OCI-M2 (cell line): ENCODE data around the gene EEF2KMT.
"Not testable (repeated sequence)": the region's sequence is repeated elsewhere in the genome, so short reads cannot be mapped to it uniquely, and the experiment has no call there.

Source experiments
- DNase-seq: peaks from one replicate; lab custom pipeline; 2025; ENCODE audit not compliant: unreplicated experiment; lab: John Stamatoyannopoulos, UW

EEF2KMT gene

DNA sequence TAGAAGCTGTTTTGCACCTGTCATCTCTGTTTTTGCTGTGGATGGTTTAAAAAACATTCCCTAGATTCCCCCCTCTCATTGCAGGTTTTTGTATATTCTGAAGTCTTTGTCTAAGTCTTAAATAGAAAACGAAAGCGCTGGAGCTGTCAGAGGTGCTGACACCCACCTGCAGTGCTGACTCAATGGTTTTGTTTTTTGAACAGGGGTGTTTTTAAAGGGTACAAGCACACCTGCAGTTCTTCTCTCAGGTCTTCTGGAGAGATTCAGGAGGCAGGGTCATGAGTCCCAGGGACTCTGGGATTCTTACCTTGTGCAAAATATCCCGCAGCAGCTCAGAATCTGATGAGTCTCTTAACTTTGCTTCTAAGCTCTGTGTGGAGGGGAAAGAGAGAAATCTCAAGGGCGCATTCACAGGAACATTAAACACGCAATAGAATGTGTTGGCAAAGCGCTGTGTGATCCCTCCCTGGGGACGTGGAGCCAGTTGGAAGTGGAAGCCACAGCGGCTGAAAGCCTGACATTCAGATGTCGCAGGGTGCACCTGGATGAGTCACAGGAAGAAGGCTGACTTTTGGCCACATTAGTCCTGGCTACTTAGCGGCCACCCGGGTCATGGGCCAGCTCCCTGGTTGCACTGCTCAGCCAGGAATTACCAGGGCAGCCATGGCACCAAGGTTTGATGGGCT is 2.3 kb downstream of the EEF2KMT start:
- not testable (repeated sequence) for DNase-seq

DNA sequence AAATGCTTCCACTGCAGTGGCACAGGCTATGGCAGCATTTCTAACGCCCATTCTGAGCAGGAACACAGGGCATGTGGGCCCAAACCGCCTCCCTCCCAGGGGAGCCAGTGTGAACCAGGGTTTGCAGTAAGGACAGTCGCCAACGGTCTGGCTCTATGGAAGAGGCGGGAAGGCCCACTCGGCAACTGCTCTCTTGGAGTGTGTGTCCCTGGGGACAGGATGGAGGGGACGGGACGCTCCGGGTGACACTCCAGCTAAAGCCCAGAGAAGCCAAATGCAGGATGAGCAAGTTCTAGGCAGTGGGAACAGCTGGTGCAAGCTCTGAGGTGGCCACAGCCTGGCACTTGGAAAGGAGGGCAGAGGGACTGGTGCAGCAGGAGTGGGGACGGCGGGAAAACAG is 3.8 kb downstream of the EEF2KMT start:
- DNase-seq: not testable (repeated sequence)

DNA sequence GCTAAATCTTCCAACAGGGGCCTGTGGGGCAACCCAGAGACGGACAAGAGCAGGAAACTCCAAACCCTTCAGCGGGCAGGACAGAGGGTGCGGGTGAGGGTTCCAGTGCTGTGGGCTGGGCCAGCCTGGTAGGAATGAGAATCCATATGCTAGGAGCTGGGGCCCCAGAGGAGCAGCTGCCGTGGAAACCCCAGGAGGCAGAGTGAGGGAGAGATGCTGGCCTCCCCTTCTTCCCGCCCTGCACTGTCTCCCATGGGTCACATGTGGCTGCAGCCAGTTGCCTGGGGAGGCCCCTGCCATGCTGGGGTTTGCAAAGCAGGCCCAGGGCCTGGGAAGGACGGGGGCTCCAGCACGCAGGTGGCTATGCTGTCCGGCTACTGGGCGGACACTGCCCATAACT is 4.5 kb downstream of the EEF2KMT start:
- not testable (repeated sequence) for DNase-seq

DNA sequence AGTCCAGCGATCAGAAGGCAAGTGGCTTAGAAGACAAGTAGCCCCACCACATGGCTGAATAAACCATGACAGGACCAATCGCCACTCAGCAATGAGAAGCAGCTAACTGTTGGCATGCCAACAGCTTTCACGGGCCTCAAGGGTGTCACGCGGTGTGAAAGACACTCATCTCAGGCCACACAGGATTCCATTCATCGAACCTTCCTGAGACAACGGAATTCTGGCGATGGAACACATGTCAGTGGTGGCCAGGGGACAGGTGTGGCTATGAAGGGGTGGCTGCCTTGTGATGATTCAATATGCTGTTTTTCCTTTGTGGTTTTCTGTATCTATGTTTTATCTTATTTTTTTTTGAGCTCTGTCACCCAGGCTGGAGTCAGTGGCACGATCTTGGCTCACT is 7.0 kb downstream of the EEF2KMT start:
- DNase-seq: not testable (repeated sequence)

DNA sequence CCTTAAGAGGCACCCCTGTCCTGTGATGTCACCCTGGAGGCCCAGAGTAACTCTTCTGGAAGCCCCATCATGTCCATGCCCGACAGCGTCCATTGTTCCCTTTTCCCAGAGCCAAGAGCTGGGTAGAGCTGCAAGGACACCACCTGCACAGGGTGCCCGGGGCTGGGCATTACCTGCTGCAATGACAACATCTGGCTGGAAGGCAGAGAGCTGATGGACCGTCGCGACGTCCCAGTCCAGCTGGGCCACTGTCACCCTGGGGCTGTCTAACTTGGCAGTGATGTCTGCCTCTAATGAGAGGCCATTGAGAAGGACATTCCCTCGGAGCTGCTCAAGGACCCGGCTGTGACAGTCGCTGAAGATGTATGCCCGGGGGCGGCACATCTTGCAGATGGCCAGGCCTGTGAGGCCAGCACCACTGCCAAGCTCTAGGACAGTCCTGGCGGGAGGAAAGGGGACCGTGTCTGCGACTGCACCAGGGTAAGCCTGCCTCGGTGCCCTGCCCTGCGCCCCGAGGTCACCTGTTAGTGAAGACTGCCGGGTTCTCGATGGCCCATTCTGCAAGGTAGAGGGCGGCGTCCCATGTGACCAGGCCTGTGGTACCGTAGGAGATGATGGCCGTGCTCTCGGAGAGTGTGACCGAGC is 7.6 kb downstream of the EEF2KMT start:
- DNase-seq: not testable (repeated sequence)

DNA sequence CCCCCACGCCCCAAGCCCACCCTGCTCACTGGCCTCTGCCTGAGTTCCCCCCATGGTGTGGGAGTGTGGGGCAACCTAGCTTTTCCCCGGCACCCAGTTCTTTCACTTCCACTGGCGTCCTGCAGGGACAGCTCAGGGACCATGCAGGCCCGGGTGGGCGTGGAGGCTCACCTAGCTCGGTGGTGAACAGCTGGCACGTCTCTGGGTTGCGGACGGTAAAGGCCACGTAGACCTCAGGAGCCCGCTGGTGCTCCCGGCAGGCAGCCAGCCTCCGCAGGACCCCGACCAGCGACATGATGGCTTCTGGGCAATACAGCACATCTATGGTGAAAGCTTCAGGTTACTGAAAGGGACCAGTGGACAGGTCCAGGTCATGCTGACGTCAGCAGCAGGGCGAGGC is 8.7 kb downstream of the EEF2KMT start:
- DNase-seq: not testable (repeated sequence)

DNA sequence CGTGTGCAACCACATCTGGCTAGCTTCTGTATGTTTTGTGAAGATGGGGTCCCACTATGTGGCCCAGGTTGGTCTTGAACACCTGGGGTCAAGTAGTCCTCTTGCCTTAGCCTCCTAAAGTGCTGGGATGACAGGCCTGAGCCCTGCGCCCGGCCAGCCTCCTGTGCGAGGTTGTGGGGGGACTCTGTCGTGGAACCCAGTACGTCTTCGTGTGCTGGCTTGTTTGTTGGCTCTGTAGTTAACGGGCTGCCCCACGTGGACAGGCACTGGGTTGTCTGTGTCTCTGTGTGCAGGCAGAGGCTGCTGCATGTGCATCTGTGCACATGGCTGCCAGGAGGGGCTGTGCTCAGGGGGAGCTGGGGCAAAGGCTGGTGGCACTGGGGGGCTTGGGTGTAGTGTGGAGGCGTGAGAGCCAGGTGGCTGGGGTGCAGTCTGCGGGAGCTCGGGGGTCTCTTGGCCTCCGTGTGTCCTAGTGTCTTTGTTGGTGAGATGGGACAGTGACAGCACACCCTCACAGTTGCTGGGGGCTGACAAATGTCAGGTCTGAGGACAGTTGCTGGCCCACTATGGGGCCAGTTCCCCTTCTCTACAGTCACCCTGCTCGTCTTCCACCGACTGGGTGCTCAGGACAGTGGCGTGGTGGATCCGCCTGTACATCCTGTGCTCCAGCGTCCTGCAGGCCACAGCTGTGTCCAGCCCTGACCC is 9.4 kb downstream of the EEF2KMT start:
- DNase-seq: not testable (repeated sequence)

DNA sequence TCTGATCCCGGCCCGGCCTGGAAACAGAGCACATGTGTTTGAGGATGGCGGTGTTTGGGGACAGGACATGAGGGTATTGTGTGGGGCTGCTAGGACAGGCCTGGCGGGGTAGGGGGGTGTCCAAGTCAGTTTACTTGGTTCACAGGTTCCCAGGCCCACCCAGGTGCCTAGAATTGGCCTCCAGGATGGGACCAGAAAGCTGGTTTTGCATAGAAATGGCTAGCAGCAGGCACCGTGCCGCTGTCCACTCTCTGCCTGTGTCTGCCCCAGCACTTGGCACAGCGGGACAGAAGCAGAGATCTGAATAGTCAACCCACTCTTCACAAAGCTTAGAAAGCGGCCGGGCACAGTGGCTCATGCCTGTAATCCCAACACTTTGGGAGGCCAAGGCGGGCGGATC is 11.9 kb downstream of the EEF2KMT start:
- DNase-seq: not testable (repeated sequence)

DNA sequence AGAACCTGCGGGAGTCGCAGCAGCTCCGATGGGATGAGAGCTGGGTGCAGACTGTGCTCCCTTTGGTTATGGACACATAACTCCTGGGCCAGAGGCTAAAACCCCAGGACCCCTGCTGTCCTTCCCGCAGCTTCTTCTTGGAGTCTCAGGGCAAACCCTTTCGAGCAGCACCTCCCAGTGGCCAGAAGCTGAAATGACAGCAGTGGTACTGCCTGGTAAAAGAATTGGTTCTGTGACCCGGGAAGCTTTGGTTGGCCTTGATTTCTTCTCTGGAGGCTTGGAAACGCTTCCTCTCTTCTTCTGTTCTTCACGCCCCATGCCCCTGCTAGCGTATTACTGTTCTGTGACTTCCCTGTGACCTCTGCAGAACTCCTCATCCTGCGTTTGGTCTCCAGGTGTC is 12.8 kb downstream of the EEF2KMT start:
- DNase-seq: not testable (repeated sequence)

DNA sequence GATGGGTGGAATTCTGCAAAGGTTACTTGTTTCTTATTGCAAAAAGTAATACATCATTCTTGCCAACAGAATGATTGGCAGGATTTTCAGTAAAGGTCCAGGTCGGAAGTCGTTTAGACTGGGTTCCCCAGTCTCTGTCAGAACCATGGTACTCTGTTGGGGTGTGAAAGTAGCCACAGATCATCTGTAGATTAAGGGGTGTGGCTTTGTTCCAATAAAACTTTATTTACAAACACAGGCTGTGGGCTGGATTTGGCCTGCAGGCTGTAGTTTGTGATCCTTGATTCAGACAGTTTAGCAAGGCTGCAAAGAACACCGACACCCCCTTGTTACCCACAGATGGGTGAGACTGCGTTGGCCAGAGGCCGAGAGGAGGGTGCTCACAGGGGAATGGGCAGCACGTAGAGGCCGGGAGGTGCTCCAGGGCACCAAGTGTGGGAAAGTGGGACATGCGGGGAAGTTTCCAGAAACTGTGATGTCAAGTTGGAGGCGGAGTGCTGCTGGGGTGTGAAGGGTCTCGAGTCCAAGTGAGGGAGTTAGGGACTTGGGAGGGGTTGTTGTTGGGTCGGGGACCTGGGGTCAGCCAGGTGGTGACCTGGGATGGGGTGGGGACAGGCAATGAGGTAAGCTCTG is 13.4 kb downstream of the EEF2KMT start:
- DNase-seq: not testable (repeated sequence)

DNA sequence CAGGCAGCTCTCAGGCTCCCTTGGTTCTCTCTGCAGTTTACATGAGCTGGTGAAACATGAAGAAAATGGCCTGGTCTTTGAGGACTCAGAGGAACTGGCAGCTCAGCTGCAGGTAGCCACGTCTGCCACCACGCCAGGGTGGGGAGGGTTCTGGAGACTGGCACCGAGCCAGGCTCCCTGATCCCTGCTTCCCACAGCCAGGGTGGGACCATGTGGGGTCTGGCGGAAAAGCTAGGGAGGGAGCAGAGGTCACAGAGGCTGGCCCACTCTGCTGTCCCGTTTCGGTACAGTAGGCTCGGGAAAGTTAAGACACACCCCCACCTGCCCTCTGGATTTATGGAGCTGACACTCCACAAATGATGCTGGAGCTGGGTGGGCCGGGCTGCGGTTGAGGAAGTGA is 13.9 kb downstream of the EEF2KMT start:
- not testable (repeated sequence) for DNase-seq

DNA sequence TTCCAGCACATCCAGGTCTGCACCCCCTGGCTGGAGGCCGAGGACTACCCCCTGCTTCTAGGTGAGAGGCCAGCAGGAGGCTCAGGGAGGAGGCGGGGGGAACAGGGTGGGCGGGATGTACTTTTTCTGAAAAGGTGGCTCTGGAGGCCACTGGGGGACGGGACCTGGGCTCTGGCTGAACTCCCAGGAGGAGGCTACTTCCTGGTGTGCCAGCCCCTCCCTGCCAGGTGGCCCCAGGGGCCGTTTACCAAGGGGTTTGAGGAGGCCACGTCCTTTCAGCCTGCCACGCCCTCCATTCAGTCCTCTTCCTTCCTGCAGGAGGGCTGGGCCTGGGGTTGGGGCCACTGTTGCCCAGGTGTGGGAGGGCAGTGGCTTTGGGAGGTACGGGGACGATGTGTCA is 16.6 kb downstream of the EEF2KMT start:
- DNase-seq: not testable (repeated sequence)

DNA sequence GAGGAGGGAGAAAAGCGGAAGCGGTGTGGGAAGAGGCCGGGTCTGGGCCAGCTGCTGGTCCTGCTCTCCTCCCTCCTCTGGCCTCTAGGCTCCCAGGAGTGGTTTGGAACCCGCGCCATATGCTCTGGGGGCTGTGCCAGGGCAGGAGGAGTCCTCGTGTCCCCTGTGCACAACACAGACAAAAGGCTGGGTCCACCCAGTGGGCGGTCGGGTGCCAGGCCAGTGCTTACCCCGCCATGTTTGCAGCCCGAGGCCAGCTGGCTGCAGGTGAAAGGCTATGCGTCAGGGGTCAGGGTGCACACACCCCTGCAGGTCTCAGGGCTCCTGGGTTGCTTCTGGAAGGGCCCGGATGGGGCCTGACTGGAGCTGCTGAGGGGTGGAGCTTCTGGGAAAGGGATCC is 17.1 kb downstream of the EEF2KMT start:
- not testable (repeated sequence) for DNase-seq

DNA sequence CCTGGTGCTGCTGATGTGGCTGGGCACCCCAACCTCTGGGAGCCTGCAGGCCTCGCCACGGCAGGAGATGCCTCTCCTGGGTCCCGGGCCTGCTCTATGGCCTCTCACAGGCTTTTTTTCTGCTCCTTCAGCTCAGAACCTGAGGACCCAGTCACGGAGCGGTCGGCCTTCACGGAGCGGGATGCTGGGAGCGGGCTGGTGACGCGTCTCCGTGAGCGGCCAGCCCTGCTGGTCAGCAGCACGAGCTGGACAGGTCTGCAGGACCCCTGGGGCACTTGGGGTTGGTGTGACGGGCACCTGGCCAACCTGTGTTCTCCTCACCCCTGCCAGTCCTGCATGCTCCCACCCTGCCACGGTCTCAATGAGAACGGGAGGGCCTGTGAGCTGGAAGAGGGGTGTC is 19.0 kb downstream of the EEF2KMT start:
- DNase-seq: no peak

DNA sequence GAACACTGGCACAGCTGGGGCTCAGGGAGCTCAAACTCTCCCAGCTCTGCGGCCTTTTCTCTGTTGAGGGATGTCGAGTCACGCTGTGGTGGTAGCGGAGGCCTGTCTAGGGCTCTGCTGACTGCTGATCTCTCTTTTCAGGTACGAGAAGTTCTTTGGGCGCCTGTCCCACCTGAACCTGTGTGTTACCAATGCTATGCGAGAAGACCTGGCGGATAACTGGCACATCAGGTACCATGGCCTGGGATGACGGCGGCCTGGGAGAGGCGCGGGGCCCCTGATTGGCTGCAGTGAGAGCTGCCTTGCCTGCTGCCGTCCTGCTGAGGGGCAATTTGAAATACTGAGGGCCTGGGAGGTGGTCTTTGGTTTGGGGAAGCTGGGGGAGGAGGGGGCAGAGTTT is 20.3 kb downstream of the EEF2KMT start:
- no peak for DNase-seq

DNA sequence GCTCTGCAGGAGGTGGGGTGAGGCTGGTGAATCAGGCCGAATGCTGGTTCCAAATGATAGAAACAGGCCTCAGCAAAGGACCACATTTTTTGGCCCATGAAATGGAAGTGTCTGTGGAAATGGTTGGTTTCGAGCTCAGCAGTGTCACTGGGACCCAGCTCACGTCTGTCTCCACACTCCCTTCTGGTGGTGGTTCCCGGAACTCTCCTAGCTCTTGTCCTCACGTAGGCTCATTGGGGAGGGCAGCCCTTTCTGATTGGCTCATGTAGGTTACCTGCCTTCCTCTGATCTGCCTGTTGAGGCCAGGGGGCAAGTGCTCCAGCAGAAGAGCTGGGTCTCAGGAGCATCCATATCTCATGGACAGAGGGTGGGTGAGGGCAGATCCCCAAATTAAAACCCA is 22.0 kb downstream of the EEF2KMT start:
- DNase-seq: no peak

DNA sequence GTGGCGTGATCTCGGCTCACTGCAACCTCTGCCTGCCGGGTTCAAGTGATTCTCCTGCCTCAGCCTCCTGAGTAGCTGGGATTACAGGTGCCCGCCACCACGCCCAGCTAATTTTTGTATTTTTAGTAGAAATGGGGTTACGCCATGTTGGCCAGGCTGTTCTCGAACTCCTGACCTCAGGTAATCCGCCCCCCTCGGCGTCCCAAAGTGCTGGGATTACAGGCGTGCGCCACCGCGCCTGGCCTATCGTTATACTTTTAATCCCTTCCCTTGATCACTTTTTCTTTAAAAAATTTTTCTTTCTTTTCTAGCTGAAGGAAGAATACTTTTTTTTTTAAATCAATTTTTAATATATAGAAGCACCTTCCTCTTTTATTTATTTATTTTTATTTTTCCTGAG is 23.8 kb downstream of the EEF2KMT start:
- DNase-seq: not testable (repeated sequence)

DNA sequence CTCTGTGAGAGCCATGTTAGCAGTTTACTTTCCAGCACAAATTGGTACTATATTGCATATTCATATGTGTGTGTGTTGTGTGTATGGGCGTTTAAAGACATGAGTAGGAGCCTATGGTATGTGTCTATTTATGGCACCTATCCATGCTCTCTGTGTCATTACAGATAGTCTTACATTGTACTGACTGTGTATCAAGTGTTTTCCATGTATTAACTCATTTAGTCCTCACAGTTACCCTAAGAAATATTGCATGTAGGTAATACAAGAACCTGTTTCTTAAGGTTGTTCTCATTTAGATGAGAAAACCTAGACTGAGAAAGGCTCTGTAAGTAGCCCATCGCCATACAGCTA is 24.3 kb downstream of the EEF2KMT start:
- no peak for DNase-seq

DNA sequence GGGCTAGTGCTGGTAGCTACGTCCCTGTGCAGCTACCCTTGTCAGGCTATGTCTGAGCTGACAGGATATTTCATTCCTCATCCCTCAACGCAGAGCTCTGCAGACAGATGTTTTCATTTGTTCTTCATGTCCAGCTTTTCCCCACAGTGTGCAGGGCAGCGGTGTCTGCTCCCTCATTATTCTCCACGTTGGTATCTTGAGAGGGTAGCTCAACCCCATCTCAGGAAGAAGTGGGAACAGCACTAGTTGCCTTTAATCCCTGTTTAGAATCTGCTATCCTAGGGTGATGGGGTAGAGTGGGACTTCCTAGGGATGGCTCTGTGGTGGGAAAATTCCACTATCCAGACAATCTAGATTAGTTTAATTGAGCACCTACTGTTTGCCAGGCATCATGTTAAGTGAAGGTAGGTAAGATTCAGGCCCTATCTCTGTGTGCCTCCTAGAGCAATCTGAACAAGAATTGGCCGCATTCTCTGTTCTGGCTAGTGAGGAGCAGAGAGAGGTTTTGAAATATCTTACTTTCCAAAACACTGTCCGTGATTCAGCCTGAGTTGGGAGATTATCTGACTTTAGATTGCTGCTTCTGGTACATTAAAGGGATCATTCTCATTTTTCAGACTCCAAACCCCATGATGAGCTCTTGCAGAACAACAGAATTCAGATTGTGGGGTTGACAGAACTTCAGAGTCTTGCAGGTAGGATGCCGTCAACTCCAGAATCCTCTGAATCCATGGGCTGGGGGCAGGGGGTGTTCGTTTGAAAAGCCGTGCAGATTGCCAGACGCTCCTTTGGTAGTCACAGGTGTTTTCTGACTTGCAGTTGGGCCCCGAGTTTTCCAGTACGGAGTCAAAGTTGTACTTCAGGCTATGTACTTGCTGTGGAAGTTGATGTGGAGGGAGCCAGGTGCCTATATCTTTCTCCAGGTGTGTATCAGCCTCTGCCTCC is 25.0 kb downstream of the EEF2KMT start:
- DNase-seq: no peak

DNA sequence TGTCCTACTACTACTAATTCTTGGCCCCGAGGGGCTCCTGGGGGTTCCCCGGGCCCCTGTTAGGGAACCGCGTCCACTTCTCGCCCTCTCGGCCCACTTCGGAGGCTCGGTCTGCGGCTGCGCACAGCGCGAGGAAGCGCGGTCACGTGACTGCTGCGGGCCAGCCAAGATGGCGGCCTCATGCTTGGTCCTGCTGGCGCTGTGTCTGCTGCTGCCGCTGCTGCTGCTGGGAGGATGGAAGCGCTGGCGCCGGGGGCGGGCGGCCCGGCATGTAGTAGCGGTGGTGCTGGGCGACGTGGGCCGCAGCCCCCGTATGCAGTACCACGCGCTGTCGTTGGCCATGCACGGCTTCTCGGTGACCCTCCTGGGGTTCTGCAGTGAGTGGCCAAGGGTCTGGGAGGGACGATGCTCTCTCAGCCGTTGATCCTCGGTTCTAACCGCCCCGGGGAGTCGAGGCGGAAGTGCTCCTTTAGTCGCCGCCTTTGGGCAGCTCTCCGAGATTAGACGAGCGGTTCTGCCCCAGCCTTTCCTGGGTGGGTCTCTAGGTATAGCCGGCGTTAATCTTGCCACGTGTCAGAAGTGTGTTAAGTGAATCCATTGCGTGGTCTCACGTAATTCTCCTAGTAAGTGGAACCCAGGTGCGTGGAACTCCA is 25.8 kb downstream of the EEF2KMT start, which contains the start of gene ALG1:
Gene ALG1, plus strand, starts transcription at position 163 of the 653 bp plus-strand sequence. Its CDS starts 7 bp downstream, at position 170.
- DNase-seq: peak; percentile 60
